Hematopoietic multipotent progenitor cell treated with erythropoietin and hydrocortisone succinate and interleukin-3 and kit ligand, for 6 days (in vitro differentiated cells): ENCODE results near the gene EXOSC10.
"Not testable (repeated sequence)": the region's sequence is repeated elsewhere in the genome, so short reads cannot be mapped to it uniquely, and the experiment has no call there.

Experiments
- DNase-seq: peaks from one replicate; pipeline ENCODE4 v3.0.0-alpha.2; 2015

Gene EXOSC10

GRCh38 chr1:11059968-11060830, 39.5 kb downstream of the EXOSC10 start, which contains the start of gene SRM:
SRM (minus strand) TSS chr1:11060018; CDS start chr1:11059943, 75 bp downstream.
- peak; percentile 93 for DNase-seq

DNA sequence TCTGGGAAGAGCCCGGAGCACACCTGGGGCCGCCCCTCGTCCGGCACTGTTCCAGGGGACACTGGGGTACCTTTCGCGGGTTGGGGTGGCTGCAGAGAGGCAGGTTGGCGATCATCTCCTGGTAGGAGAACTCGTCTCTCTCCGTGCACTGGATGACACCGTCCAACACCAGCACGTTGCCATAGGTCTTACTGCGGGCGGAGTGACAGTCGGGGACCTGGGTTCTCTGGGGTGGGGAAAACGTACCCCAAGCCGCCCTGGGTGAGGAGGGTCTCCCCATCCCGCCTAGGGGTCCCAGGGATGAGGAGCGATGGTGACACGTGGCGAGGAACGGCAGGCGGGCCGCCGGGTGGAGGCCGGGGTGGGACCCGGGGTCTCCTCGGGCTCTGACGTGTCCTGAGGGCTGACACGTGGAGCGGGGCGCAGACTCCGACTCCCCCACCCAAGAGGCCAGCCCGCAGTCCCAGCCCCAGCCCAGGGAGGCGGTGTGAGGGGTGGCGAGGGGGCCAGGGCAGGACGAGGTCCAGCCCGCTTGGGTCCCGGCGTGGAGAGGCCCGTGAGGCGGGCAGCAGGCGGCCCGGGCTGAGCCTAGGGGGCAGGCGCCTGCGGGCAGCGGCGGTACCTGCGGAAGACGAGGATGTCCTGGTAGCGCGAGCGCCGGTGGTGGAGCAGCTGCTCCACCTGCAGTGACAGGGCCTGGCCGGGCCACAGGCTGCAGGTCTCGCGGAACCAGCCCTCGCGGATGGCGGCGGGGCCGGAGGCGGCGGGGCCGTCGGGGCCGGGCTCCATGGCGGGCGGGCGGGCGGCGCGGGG, 40.3 kb downstream of the EXOSC10 start:
- DNase-seq = peak; percentile 46

DNA sequence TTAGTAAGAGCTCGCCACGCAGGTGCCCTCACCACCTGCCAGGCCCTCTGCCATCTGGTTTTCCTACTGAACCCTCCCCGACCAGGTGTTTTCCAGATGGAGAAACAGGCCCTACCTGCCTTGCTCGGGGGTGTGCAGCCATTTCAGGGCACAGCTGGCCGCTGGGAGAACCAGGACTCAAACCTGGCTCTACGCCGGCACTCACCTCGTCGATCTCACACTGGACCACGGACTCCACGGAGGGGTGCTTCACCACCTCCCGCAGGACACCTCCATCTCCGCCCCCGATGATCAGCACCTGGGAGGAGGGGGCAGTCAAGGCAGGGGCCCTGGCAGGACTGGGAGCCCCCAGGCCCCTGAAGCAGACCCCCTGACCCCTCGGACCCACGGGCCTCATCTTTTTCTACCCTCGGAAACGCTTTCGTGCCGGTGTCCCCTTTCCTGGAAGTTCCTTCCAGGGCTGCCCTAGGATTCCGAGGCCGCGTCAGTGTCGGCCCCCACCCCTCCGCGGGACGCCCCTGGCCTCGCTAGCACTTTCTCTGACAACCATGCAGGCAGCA, 41.0 kb downstream of the EXOSC10 start:
- DNase-seq = no peak

- DNase-seq = no peak
Observed at GRCh38 chr1:11058026-11058425, 41.6 kb downstream of the EXOSC10 start.

DNA sequence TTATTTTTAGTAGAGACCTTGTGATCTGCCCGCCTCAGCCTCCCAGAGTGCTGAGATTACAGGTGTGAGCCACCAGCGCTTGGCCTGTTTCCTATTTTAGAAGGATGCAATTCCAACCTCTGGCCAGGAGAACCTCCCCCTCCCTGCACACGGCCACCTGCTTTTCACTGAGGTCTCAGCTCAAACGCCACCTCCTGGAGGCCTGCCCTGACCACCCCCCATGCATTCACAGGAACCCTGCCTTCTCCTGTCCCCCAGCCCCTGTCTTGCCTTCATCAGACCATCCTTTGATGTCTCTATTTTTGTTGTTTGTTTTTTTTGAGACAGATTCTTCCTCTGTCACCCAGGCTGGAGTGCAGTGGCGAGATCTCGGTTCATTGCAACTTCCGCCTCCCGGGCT, 42.2 kb downstream of the EXOSC10 start:
- DNase-seq = no peak

DNA sequence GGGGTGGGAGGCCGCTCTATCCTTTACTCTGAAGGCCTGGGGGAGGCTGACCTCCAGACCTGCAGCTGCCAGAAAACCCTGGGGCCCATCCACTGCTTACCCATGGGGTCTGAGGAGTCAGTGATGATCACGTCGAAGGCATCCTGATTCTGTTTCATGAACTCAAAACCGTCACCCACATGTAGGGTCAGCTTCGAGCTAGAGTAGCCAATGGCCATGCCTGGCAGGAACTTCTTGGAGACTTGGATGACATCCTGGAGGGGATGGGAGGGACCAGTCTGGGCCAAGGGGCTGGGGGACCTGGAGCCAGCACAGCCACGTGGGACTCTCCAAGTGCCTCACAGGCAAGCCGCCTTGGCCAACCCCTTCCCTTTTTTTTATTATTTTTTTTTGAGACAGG, 43.2 kb downstream of the EXOSC10 start:
- no peak for DNase-seq

DNA sequence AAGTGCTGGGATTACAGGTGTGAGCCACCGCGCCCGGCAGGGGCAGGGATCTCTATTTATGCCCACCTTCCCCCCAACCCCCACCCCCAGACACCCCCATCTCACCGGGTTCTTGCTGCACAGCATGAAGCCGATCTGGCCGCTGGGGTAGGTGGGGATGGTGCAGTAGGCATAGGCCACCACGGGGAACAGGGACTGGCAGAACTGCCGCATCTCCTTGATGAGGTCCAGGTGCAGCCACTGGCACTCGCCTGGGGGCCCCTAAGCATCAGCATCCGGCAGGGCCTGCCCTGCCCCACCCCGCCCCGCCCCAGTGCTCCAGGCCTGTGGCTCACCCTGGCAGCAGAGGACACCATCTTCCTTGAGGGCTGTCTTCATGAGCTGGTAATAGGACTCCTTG, 44.0 kb downstream of the EXOSC10 start:
- no peak for DNase-seq

DNA sequence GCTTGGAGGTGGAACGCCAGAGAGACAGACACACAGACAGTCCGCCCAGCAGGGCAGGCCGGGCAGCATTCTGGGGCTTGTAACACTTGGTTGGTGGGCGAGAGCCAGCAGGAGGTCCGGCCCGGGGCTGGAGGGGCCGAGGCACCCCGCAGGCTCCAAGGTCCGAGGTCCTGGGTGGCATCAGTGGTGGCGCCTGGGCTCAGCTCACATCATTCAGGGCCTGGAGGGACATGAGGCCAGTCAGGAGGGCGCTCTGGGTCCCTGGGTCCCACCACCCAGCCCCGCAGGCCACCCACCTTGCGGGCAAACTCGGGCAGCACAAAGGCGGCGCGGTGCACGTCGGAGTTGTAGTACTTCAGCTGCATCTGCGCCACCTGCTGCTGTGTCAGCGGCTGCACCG, 45.0 kb downstream of the EXOSC10 start:
- no peak for DNase-seq

DNA sequence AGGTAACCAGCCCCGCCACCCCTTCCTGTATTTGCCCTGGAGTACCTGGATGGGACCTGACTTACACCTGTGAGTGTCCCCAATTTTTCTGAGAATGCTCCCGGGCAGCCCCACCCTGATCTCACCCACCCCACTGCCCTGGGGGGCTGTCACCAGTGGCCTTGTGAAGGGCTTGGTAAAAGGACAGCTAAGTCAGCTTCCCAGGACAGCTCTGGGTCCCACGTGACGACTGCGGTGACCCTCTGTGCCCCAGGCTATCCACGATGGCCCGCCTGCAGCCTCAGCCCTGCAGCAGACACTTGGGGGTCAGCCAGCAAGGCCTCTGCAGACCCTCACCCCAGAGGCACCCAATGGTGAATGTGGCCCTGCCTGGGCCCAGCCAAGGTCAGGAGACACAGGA, 45.5 kb downstream of the EXOSC10 start:
- DNase-seq = no peak

DNA sequence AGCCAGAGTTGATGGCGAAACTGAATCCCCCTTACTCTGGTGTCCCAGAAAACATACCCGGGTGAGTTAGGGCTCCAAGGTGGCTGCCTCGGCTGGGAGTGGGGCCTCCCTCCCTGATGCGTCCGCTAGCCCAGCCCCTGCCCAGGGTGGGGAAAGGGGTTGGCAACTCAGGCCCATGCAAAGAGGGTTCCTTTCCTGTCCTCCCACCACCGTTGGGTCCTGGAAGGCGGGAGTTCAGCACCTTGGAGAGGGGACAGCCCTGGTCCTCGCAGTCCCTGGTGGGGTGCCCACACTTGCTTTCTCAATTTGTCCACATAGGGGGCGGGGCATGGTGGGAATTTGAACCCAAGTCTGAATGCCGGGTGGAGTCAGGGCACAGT, 45.9 kb downstream of the EXOSC10 start:
- peak; percentile 71 for DNase-seq

GRCh38 chr1:11052839-11053757, 46.6 kb downstream of the EXOSC10 start:
- DNase-seq = peak; percentile 60

- no peak for DNase-seq
Observed at GRCh38 chr1:11051781-11052511, 47.7 kb downstream of the EXOSC10 start.

GRCh38 chr1:11051121-11051520, 48.5 kb downstream of the EXOSC10 start:
- not testable (repeated sequence) for DNase-seq

- DNase-seq = no peak
Observed at GRCh38 chr1:11046625-11047365, 52.9 kb downstream of the EXOSC10 start, which contains the start of gene MASP2. MASP2 (minus strand) TSS chr1:11047239; CDS start chr1:11047207, 32 bp downstream.

- DNase-seq = no peak
Observed at GRCh38 chr1:11046270-11046566, 53.5 kb downstream of the EXOSC10 start.

DNA sequence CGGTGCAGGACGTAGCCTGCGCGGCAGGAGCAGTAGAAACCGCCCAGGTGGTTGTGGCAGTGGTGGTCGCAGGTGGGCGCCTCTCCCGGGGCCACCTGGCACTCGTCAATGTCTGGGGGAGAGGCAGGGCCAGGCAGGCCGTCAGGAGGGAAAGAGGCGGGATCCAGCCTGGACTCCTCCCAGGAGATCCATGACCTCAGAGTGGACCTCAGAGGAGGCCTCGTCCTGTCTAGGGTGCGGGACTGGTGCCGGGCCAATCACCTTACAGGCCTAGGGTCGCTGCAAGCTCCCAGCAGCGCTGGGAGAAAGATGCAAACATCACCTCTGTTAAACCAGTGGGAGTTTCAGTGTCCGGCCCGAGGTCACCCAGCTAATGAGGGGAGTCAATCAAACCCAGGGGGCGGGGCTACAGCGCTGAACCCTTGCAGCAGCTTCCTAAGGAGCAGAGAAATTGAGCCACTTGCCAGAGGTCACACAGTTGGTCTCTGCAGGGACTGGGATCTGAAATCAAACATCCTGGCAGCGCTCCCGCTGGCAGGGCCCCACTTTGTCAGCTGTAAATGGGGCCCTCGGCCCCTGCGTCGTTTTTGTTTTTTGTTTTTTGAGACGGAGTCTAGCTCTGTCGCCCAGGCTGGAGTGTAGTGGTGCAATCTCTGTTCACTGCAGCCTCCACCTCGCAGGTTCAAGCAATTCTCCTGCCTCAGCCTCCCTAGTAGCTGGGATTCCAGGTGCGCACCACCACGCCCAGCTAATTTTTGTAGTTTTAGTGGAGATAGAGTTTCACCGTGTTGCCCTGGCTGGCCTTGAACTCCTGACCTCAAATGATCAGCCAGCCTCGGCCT, 54.0 kb downstream of the EXOSC10 start:
- no peak for DNase-seq

DNA sequence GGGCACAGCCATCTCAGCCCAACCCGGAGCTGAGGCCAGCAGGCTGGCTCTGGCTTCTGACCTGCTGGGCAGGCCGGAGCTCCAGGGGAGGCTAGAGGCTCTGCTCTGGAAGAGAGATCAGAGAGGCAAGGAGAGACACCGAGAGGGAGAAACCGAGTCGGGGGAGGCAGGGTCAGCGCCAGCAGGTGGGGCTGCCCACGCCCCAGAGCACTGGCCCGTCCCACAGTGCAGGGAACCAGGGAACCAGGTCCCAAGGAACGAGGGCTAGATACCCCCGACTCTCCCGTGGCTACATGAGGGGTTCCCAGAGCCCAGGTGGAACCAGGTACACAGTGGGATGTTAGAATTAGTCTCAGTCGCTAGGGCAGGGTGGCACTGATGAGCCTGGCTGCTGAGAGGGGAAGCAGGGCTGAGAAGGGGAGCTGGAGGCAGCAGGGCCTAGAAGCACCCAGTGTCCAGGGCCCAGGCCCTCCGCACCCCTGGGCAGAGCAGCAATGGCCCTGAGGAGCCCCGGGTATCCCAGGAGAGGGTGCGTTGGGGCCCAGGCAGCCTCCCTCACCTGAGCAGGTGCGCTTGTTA, 54.7 kb downstream of the EXOSC10 start:
- no peak for DNase-seq

DNA sequence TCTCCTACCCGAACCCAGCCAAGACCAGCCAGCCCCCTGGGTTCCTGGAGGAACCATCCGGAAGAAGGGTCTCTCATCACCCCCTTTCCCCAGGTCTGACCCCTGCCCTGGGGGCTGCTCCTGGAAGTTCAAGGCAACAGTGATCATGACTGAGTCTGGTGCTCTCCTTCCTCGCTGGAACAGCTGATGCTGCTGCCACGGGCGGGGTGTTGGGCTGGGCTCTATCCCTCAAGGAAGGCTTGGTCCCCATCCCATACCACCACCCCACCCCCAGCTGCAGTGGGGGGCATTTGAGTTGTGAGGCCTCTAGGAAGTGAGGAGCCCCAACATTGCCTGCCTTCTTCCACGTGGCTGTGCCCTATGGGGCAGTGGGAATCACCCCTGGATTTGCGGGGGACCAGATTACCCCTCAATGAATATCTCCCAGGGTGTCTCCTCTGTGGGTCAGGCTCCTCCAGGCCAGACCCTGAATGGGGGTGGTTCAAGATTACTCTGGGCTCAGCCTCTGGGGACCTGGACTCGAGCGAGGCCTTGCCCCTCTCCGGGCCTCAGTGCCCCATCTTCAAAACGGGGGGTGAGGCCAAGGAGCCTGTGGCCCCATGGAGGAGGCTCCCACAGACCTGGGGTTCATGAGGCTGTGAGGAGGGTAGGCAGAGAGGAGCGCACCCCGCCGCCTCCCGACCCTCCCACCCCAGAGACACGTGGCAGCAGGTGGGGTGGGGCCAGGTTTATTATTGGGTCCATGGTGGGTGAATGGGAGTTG, 55.4 kb downstream of the EXOSC10 start:
- no peak for DNase-seq
